Memory B cell (primary cell): ENCODE data around the gene PRKCG.
"Not testable (repeated sequence)": the region's sequence is repeated elsewhere in the genome, so short reads cannot be mapped to it uniquely, and the experiment has no call there.

Experiments used
- ATAC-seq: fragments of 150-1000 bp; cut with Tn5 transposase; 2 replicates; pipeline ENCODE4 v1.10.0; 2021; ENCODE audit warnings: low read depth, mild to moderate bottlenecking, moderate library complexity
- DNase-seq, 2 donors: peaks; one replicate each; pipeline ENCODE4 v3.0.0; 2022; ENCODE audit warnings: low spot score in 2 of 2
- H3K27ac Mint-ChIP-seq: one replicate; pipeline ENCODE4 v1.8.0; 2022; ENCODE audit warnings: mild to moderate bottlenecking, moderate library complexity, mixed read lengths
- H3K27me3 Mint-ChIP-seq: one replicate; pipeline ENCODE4 v1.8.0; 2022; ENCODE audit warnings: mixed read lengths
- H3K36me3 Mint-ChIP-seq: one replicate; pipeline ENCODE4 v1.8.0; 2022; ENCODE audit warnings: mild to moderate bottlenecking, mixed read lengths
- H3K4me1 Mint-ChIP-seq: one replicate; pipeline ENCODE4 v1.8.0; 2022; ENCODE audit warnings: mixed read lengths
- H3K4me3 Mint-ChIP-seq: one replicate; pipeline ENCODE4 v1.8.0; 2022; ENCODE audit warnings: mild to moderate bottlenecking, moderate library complexity, mixed read lengths
- H3K9me3 Mint-ChIP-seq: one replicate; pipeline ENCODE4 v1.8.0; 2022; ENCODE audit warnings: mixed read lengths

PRKCG gene

GRCh38 chr19:53948611-53949010, 66.6 kb downstream of the PRKCG start:
- ATAC-seq, H3K36me3 Mint-ChIP-seq, H3K4me1 Mint-ChIP-seq, H3K27ac Mint-ChIP-seq, H3K9me3 Mint-ChIP-seq, H3K27me3 Mint-ChIP-seq, DNase-seq, H3K4me3 Mint-ChIP-seq: not testable (repeated sequence)

- ATAC-seq (no peak), DNase-seq (no peak)
- Mint-ChIP-seq H3K4me3 (no peak overlapping the region), H3K36me3 (no peaks in the 10 kb centered on the region), H3K4me1 (no peaks in the 10 kb centered on the region), H3K9me3 (peaks cover 4% of the 10 kb centered on the region), H3K27ac (no peak overlapping the region), H3K27me3 (peaks cover 6% of the 10 kb centered on the region)
Measured at GRCh38 chr19:53951436-53951835, 69.4 kb downstream of the PRKCG start.

DNA sequence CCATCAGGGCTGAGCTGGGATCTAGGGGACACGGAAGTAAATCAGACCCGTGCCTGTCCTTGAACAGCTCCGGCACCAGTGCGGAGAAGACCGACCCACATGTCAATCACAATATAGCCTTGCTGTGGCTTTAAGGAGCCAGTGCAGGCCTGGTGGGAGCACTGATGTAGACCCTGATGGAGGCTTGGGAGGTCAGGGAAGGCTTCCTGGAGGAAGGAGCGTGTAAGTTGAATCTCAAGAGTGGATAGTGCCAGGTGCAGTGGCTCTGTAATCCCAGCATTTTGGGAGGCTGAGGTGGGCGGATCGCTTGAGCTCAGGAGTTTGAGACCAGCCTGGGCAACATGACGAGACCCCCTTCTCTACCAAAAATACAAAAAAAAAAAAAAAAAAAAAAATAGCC, 70.0 kb downstream of the PRKCG start:
- Mint-ChIP-seq H3K4me3 (no peak overlapping the region), H3K27me3 (peaks cover 6% of the 10 kb centered on the region), H3K36me3 (no peaks in the 10 kb centered on the region), H3K4me1 (no peaks in the 10 kb centered on the region), H3K9me3 (peaks cover 4% of the 10 kb centered on the region), H3K27ac (no peak overlapping the region)
- DNase-seq = no peak
- no peak for ATAC-seq

- H3K27ac Mint-ChIP-seq = no peak overlapping the region
- H3K4me1 Mint-ChIP-seq = no peaks in the 10 kb centered on the region
- peaks cover 3% of the 10 kb centered on the region for H3K27me3 Mint-ChIP-seq
- peaks cover 2% of the 10 kb centered on the region for H3K9me3 Mint-ChIP-seq
- H3K36me3 Mint-ChIP-seq = no peaks in the 10 kb centered on the region
- DNase-seq (no peak), ATAC-seq (no peak)
- no peak overlapping the region for H3K4me3 Mint-ChIP-seq
Measured at GRCh38 chr19:53953383-53953782, 71.4 kb downstream of the PRKCG start.
